Epithelial cell of prostate (primary cell): ENCODE data around the gene RALGAPA2.
A peak's percentile ranks its signal among the peaks of the same experiment; 100 is the strongest.
"Not testable (repeated sequence)": the region's sequence is repeated elsewhere in the genome, so short reads cannot be mapped to it uniquely, and the experiment has no call there.

Experiments
- DNase-seq: peaks from one replicate; pipeline ENCODE4 v3.0.0-alpha.2; 2011; ENCODE audit warnings: low read depth, low spot score
- H3K27ac ChIP-seq: fragments of 450-650 bp; 2 replicates; pipeline ENCODE4 v1.5.1; 2017; ENCODE audit warnings: mild to moderate bottlenecking

The RALGAPA2 gene

DNA sequence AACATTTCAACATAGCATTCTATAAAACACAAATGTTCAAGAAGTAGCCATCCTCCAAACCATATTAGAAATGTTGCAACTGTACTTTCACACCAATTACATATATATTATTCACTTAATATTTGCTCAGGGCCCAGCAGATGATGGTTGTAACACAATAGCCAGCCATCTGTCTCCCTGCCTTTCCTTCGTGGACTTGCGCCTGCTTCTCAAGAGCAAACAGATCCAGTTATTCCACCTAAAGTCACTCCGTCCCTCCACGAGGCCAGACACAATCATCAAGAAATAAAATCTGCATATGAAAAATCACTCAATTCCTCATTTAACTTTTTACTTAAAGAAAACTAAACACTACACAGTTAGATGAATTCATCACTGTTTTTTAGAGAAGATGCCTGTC lies 160.4 kb downstream of the RALGAPA2 start:
- no peak overlapping the region for H3K27ac ChIP-seq
- no peak for DNase-seq

DNA sequence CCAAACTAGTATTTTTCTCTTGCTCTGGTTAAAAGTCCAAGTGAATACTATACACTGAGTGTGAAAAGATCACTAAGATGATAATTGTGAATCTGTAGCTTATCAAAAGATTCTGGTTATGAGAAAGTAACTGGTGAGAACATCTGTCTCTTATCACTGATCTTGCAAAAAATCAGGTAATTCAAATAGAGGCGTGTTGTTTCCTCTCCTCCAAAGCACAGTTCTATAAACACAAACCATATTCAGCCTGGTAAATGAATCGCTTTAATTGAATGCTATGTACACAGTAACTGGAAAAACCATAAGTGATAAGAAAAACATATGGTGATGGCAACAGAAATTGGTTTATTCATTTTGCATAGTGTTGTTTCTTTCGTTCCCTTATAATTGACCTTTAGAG lies 161.0 kb downstream of the RALGAPA2 start:
- peak overlapping the region; percentile 93 for H3K27ac ChIP-seq
- no peak for DNase-seq

DNA sequence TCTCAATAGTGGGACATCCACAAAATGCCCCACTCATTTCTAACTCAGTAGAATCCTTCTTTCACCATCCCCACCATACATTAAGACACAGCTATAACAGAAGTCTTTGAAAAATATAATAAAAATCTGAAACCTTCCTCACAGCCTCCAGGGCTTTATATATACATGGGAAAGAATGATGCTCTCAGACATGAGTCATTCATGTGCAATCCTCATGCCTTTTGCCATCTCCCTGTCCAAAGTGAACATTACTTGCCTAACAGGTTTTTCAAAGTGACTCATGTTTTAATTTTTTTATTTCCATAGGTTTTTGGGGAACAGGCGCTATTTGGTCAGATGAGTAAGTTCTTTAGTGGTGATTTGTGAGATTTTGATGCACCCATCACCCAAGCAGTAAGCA lies 162.7 kb downstream of the RALGAPA2 start:
- peak overlapping the region; percentile 93 for H3K27ac ChIP-seq
- peak; percentile 89 for DNase-seq

DNA sequence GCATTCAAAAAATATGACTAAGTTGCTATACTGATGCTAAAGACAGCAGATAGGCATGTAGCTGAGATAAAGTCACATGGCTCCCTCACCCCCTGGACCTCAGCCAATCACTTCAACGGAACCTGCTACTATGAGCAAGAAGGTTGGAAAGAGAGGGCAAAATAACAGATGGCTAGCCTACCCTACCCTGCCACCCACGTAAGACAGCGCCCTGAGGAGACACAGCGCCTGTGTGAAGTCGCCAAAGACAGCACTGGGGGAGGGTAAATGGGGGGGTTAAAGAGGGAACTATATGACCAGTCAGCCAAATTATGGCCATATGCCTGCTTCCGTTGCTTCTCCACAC lies 163.2 kb downstream of the RALGAPA2 start:
- H3K27ac ChIP-seq, result peak overlapping the region; percentile 93
- DNase-seq, result peak; percentile 51

DNA sequence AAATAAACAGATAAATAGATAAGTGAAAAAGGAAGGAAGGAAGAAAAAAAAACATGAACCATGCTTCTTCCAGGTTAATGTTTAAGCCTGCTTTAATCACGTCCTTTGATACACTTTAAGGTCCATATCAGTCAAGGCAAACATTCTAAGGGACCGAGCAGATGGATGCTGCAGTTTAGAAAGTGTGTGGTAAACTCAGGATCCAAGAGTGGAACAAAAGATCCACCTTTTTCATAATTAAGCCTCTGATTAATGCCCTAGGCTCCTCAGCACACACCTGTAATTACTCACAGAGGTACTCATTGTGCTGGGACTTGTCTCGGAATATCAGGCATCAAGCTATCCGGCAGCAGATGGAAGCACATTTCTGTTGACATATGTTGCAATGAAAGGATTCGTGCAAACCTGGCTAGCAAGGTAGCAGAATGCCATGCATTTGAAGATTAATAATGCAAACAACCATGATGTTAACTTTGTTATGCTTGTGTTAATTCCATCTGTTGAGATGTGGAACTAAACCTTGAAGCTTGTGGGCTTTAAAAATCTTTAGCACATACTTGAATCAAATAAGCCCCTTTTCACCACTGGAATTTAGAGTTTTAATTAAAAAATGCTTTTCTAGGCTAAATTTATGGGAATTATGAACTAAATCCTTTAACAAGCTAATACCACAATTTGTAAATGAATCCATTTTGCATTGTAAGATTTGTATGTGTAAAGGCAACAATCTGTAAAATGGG lies 163.7 kb downstream of the RALGAPA2 start:
- DNase-seq, result peak; percentile 92
- peak overlapping the region; percentile 93 for H3K27ac ChIP-seq

DNA sequence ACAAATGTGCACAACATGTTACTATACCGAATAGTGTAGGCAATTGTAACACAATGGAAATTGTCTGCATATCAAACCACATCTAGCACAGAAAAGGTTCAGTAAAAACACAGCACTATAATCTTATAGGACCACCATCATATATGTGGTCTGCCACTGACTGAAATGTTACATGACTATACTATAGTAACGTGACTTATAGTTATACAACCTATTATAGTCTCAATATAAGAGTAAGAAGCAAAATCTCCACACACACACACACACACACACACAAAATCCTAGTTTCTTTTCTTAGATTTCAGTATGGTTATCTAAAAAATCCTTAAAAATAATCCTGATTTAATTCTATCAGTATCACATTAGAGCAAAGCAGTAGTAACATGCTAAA lies 164.6 kb downstream of the RALGAPA2 start:
- DNase-seq, result no peak
- peak overlapping the region; percentile 93 for H3K27ac ChIP-seq

DNA sequence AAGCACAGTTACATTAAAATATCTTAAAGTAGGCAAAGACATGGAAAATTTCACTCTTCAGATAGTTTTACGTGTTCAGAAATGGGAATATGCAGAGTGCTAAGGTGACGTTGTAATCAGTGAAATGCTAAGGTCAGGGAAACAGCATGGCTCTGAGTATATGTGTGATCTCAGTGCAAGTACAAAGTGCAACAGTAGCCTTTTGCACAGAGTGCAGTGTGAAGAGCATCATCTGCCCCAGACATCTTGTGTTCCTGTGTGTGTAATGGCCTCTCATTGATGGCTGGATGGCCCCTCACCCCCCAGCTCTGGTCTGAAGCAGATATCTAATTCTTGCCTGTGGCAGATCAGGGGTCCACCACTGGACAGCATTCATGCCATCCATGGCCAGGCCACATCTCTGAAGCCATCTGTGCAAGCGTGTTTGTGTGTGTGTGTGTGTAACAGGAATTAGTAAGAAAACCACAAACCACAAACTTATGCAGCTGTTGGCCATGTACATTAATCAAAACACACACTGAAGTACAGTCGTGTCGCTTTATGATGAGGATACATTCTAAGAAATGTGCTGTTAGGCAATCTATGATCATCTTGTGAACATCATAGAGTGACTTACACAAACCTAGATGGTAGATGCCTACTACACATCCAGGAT lies 165.1 kb downstream of the RALGAPA2 start:
- peak overlapping the region; percentile 93 for H3K27ac ChIP-seq
- DNase-seq, result no peak

DNA sequence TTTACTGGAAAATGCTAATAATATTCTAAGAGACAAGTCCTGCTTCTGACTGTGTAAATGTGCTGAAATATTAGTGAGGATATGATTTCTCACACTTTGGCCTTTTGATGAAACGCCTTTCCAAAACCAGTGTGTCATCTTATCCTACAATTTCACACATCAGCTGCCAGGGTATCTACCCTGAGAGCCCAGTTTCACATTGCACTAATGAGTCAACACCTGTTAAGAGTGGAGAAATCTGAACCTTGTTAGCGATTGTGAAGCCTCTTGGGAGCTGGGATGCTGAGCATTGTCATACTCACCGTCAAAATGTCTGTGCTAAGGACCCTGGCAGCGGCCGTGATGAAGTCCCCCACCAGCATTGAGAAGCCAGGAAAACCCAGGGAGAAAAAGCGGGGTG lies 166.0 kb downstream of the RALGAPA2 start:
- peak; percentile 16 for DNase-seq
- H3K27ac ChIP-seq, result peak overlapping the region; percentile 47

DNA sequence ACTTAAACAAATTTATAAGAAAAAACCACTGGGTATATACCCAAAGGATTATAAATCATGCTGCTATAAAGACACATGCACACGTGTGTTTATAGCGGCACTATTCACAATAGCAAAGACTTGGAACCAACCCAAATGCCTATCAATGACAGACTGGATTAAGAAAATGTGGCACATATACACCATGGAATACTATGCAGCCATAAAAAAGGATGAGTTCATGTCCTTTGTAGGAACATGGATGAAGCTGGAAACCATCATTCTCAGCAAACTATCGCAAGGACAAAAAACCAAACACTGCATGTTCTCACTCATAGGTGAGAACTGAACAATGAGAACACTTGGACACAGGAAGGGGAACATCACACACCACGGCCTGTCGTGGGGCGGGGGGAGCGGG lies 169.1 kb downstream of the RALGAPA2 start:
- DNase-seq, result not testable (repeated sequence)

DNA sequence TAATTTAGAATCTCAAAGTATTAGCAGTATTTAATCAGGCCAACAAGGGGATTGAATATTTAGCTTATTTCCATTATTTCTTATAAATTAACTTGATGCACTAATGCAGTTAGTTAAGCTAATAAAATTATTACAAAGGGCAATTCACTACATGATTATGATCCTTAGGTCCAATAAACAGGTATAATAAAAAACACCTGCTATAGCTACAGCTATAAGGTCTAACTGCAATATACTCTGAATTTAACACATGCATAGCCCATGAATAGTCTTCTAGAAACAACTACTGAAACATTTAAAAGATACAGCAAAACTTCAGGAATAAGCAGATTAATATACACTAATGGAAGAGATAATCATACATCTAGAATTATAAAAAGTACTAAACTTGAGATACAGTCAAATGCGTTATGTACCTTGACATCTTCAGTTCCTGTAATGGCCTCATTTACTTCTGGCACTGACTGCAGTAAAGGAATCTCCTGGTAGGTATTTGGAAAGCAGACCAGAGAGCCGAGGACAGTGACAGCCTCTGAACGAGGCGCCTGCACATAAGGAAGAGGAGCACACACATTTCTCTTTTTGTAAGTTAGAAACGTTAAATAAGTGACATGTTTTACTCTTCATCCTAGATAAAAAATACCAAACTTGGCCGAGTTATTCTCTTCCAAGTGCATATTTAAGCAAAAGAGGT lies 176.1 kb downstream of the RALGAPA2 start:
- H3K27ac ChIP-seq, result no peak overlapping the region
- DNase-seq, result no peak

More for the DNA sequence above, 169.1 kb downstream of the RALGAPA2 start:
- not testable (repeated sequence) for H3K27ac ChIP-seq

DNA sequence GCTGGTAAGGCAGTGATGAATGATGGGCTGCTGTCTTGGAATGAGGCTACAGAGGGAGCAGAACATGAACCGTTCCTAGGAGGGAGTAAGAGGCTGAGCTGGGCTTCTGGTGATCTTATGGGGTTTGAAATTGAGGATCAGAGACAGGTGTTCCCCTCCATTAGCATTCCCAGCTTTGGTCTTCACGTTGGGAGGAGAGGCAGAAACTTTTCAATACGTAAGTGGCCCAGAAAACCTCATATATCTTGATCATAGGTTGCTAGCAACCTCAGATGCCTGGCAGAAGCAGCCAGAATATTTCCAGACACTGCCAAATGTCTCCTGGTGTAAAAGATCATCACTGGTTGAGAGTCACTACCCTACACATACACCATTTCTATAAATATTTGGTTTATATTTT lies 177.4 kb downstream of the RALGAPA2 start:
- no peak overlapping the region for H3K27ac ChIP-seq
- DNase-seq, result no peak

DNA sequence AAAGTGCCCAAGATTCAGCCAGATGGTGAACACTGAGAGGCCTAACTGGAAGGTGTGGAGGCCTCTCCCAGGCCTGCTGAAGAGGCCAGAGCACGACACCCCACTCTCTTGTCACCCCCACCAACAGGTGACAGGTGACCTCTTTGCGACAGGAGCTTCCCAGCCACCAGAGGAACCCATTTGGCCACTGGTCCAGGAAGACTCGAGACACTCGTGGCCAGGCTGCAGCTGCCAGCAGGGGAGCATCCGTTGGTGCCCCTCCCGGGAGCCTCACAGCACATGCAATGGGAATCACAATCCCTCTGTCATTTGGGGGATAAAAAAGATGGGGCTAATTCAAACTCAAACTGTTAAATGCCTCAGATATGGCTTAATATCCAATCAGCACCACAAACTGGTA lies 181.2 kb downstream of the RALGAPA2 start:
- DNase-seq, result no peak
- H3K27ac ChIP-seq, result no peak overlapping the region

DNA sequence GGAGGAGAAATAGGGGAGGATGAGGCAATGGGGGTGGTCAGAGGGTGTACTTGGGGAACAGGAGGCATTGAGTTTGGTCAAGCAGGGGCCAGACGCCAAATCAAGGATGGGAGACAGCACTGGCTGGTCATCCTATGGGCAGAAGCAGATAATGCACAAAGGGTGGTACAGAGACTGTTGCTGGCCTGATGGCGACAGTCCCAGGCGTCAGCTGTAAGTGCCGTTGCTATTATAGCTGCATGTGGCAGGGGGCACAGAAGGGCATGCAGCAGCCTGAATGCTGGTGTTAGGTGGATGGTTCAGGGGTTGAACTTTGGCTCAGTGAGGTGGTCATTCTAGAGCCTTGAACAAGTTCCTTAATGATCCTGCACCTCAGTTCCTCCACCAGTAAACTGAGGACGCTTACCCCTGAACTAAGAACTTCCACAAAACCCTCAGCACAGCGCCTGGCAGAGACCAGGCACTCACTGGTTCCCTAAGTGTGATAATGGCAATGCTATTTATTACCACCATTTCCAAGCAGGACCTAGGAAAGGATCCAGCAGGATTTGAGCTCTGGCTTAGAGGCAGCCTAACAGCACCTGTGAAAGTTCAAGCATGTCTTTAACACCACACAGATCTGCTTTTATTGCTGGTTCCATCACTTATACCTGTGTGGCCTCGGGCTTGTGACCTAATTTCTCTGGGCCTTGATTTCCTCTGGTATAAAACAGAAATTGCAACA lies 181.9 kb downstream of the RALGAPA2 start:
- no peak overlapping the region for H3K27ac ChIP-seq
- DNase-seq, result no peak

DNA sequence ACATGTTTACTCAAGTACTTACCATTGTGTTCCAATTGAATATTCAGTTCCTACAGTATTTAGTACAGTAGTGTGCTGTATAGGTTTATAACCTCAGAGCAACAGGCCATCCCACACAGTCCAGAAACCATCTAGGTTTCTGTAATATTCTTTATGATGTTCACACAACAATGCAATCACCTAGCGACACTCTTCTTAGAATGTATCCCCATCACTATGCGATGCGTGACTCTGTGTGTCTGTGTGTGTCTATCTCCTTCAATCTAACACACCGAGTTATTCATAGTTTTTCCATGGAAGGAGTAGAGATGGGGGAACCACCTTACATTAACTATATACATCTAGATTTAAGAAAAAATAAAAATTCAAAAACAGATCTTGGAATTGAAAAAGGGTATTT lies 182.8 kb downstream of the RALGAPA2 start:
- no peak overlapping the region for H3K27ac ChIP-seq

DNA sequence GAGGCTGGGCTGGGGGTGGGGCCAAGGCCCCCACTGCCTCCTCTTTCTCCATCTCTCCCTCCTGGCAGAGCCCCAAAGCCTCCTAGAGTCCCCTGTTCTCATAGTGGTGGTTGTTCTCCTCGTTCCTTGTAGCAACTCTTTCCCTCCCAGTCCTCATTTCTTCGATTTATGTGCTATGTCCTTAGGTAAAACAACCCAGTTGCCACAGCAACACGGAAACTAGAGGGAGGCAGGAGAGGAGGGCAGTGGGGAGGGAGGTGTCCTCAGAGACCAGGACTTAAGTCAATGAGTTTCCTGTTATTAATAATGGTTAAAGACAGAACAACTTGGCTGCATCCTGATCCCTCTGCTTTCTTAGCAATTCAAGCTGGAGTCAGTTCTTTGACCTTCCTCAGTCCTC lies 183.6 kb downstream of the RALGAPA2 start:
- no peak overlapping the region for H3K27ac ChIP-seq
- no peak for DNase-seq

More for the DNA sequence above, 182.8 kb downstream of the RALGAPA2 start:
- no peak for DNase-seq

DNA sequence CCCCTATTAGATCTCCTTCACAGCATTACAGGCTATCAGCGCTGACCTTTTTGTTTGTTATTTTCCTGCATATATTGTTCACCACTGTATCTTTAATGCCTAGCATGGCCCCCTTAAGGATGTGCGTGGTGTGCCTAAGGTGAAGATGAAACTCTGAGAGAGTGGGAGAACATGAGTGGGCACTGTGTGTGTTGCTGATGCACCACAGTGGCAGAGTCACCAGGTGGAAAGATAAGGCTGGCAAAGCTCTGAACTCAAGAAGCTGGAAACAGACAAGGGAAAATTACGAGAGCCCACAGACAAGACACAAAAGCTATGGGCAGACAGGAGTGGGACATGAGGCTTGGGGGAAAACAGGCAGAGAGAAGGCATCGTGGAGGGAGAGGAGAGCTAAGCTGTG lies 184.8 kb downstream of the RALGAPA2 start:
- no peak for DNase-seq
- no peak overlapping the region for H3K27ac ChIP-seq

DNA sequence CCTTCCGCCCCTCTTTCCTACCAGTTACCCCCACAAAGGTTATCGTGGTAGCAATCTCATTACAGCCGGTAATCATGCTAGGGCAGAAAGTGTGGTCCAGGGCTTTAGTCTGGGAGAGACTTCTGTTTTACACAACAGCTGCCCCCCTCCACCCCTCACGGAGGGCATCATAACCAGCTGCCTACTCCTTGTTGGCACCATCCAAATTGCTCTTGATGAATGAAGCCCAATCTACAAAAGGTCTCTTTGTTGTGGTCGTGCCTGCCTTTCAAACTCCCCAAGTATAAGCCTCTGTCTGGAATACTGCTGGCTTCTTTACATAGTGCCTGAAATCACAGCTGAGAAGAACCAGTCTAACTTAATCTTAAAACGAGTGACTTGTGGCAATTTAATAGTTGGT lies 186.7 kb downstream of the RALGAPA2 start:
- DNase-seq, result no peak
- H3K27ac ChIP-seq, result no peak overlapping the region

DNA sequence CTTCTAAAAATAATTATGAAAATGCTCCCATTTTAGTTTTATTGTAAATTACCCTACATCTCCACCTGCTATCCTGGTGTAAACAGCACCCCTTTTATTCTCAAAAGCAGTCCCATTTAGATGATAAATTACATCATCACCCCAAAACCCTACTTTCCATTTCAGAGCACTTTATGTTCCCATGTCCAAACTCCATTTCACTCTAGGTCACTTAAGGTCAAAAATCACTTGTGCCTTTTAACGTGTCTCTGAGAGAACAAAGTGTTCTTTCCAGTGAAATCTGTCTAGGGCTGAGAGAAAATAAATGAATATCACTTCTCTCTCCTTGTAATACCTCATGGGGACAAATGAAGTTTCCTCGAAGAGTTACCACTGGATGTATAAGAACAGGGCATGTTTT lies 187.2 kb downstream of the RALGAPA2 start:
- DNase-seq, result no peak
- no peak overlapping the region for H3K27ac ChIP-seq

DNA sequence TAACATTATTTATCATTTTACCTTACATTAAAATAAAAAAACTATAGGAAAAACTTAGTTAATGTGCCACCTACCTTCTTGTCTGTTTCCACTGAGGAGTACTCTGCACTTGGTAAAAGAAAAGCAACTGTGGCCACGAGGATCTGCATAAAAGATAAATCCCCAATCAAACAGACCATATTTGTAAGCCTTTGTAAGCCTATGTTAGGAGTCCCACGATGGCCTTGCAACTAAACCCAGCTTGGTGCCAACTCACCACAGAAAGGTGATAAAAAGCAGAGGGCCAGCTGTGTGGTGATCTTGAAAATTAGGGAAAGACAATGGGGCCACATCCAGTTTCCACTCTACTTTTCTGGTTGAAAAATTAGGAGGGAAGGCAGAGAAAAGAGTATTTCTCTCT lies 187.7 kb downstream of the RALGAPA2 start:
- no peak for DNase-seq

DNA sequence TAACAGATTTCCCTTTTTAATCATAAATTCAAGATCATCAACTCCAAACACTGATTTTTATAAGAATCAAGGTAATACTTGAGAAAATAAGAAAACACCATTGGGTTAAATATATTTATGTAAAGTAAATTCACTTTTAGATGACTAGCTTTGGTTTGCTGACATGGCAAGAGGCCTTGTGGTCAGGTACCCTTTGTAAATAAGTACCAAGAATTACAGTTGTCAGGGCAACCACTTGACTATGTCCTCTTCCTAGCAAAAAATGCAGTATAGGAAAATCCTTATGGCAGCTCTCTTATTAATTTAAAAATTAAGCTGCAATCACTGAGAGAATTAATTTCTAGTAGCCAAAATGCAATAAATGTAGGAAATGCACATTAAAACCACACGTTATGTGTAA lies 190.7 kb downstream of the RALGAPA2 start:
- DNase-seq, result no peak
- no peak overlapping the region for H3K27ac ChIP-seq

More for the DNA sequence above, 187.7 kb downstream of the RALGAPA2 start:
- no peak overlapping the region for H3K27ac ChIP-seq

DNA sequence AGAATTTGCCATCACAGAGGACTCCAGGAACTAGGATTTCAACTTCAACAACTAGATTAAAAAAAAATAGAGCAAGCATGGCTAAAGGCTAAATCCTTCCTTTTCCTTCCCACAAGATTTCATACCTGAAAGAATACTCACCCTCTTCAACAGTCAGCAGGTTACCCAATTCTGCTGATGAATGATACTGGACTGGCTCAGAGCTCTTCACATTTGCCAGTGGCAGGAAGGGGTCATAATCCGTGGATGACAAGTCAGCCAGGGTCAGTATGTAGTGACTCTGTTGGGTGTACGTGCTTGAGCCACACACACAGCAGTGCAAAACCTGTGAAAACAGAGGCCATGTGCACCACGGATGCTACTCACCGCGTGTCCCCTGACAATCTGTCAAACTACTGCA lies 191.7 kb downstream of the RALGAPA2 start:
- peak overlapping the region; percentile 65 for H3K27ac ChIP-seq
- peak; percentile 73 for DNase-seq
